ENCODE data around the gene FBXW5.

FBXW5 gene

DNA sequence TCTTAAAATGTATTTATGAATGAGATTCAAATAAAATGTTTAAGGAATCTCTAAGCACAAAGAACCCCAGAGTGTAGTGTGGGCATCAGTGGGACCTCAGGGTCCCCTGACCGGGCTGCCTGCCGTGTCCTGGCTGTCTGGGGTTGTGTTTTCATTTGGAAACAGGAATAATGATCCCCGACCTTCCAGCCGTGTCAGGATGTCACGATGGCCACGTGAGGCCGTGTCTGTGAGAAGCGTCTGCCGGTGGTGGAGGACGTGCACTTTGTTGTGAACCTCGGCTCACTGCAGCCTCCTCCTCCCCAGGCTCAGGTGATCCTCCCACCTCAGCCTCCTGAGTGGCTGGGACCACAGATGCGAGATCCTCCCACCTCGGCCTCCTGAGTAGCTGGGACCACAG, 53.9 kb downstream of the FBXW5 start:
- no peaks in the 10 kb centered on the region for H3K9me3 Mint-ChIP-seq
- no peaks in the 10 kb centered on the region for H3K27me3 Mint-ChIP-seq
- no peak overlapping the region for H3K4me3 Mint-ChIP-seq
- ATAC-seq (no peak), DNase-seq (no peak)
- peaks cover 27% of the 10 kb centered on the region for H3K4me1 Mint-ChIP-seq
- H3K27ac Mint-ChIP-seq = no peak overlapping the region
- H3K36me3 Mint-ChIP-seq (ENCODE audit: low read depth) = peaks cover 15% of the 10 kb centered on the region

All from activated naive CD8-positive, alpha-beta T cell treated with anti-CD3 and anti-CD28 coated beads, Interleukin-2, amount 50 U/mL, for 24 hours (primary cell).